ENCODE data around the gene FARSA.
"Not testable (repeated sequence)": the region's sequence is repeated elsewhere in the genome, so short reads cannot be mapped to it uniquely, and the experiment has no call there.

DNA sequence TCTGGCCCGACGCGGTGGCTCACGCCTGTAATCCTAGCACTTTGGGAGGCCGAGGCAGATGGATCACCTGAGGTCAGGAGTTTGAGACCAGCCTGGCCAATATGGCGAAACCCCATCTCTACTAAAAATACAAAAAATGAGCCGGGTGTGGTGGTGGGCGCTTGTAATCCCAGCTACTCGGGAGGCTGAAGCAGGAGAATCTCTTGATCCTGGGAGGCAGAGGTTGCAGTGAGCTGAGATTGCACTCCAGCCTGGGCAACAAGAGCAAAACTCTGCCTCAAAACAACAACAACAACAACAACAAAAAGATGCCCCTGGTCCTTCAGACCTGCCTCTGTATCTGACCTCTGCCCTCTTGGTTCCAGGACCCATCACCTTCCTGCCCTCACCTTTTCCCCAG is 22.1 kb upstream of the FARSA start:
- TF ChIP-seq, protein P1, sequence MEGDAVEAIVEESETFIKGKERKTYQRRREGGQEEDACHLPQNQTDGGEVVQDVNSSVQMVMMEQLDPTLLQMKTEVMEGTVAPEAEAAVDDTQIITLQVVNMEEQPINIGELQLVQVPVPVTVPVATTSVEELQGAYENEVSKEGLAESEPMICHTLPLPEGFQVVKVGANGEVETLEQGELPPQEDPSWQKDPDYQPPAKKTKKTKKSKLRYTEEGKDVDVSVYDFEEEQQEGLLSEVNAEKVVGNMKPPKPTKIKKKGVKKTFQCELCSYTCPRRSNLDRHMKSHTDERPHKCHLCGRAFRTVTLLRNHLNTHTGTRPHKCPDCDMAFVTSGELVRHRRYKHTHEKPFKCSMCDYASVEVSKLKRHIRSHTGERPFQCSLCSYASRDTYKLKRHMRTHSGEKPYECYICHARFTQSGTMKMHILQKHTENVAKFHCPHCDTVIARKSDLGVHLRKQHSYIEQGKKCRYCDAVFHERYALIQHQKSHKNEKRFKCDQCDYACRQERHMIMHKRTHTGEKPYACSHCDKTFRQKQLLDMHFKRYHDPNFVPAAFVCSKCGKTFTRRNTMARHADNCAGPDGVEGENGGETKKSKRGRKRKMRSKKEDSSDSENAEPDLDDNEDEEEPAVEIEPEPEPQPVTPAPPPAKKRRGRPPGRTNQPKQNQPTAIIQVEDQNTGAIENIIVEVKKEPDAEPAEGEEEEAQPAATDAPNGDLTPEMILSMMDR (IDR thresholded peaks at IDR 0.05), result not testable (repeated sequence)
- TF ChIP-seq POLR2A (IDR thresholded peaks at IDR 0.05), result not testable (repeated sequence)
